Large intestine (tissue), 3 donors: Measurements from ENCODE around the gene PTN. TPM values are rescaled to one million over a fixed set of nuclear protein-coding genes. Genes with fewer than 3 reads are reported as not detected.

ENCODE experiments used
- DNase-seq, 2 donors: peaks; one replicate each; pipeline versions ENCODE4 v3.0.0 to v3.0.0-alpha.2; 2013
- H3K27ac ChIP-seq: one replicate; pipeline ENCODE4 v1.5.1; 2013; ENCODE audit warnings: low read length
- H3K27me3 ChIP-seq: 2 replicates; pipeline ENCODE4 v1.6.1; 2013; ENCODE audit warnings: low read length; ENCODE audit not compliant: control insufficient read depth, insufficient read depth
- H3K36me3 ChIP-seq: 2 replicates; pipeline ENCODE4 v1.6.1; 2013; ENCODE audit warnings: low read length; ENCODE audit not compliant: control insufficient read depth, insufficient read depth
- H3K4me1 ChIP-seq: one replicate; pipeline ENCODE4 v1.6.1; 2013; ENCODE audit warnings: low read length; ENCODE audit not compliant: control insufficient read depth, insufficient read depth
- H3K4me3 ChIP-seq: one replicate; pipeline ENCODE4 v1.5.1; 2013; ENCODE audit warnings: low read length
- H3K9me3 ChIP-seq: one replicate; pipeline ENCODE4 v1.6.1; 2013; ENCODE audit warnings: mild to moderate bottlenecking, low read depth, low read length, moderate library complexity; ENCODE audit not compliant: control insufficient read depth
- WGBS: methylation state at CpG from one replicate; pipeline ENCODE4 v1.1.5; 2013; ENCODE audit warnings: low lambda C conversion rate; ENCODE audit not compliant: insufficient coverage; 5-methylcytosine and 5-hydroxymethylcytosine counted together
- polyA plus RNA-seq: library from polyadenylated mRNA; unstranded; fragments of 120-200 nt; gene quantifications from one replicate; pipeline ENCODE4 v1.2.1, GENCODE V29; 2013

Gene PTN
- polyA plus RNA-seq, 1 donor, result 98.3 TPM

- H3K9me3 ChIP-seq, result no peaks in the 10 kb centered on the region
- no peaks in the 10 kb centered on the region for H3K27me3 ChIP-seq
- H3K4me3 ChIP-seq, result no peak overlapping the region
- no peak overlapping the region for H3K27ac ChIP-seq
- no peak for DNase-seq
- H3K4me1 ChIP-seq, result no peaks in the 10 kb centered on the region
- no peaks in the 10 kb centered on the region for H3K36me3 ChIP-seq
- WGBS, result no CpG with 5 or more reads among the region's 1 CpG
Measured at GRCh38 chr7:137298464-137298794, 45.1 kb downstream of the PTN start.

- Histone ChIP-seq H3K4me3 (no peak overlapping the region), H3K9me3 (no peaks in the 10 kb centered on the region), H3K27ac (no peak overlapping the region), H3K27me3 (no peaks in the 10 kb centered on the region), H3K4me1 (no peaks in the 10 kb centered on the region), H3K36me3 (no peaks in the 10 kb centered on the region)
- WGBS, result 22% methylated on average over 1 of the region's 9 CpGs
- DNase-seq, result no peak
Measured at GRCh38 chr7:137297551-137298463, 45.7 kb downstream of the PTN start.

- no peaks in the 10 kb centered on the region for H3K4me1 ChIP-seq
- no peak for DNase-seq
Measured at GRCh38 chr7:137296576-137296975, 47.0 kb downstream of the PTN start.

GRCh38 chr7:137295739-137296324 lies 47.7 kb downstream of the PTN start:
- WGBS, result 20% methylated on average over 1 of the region's 2 CpGs
- no peak for DNase-seq
- Histone ChIP-seq H3K9me3 (no peaks in the 10 kb centered on the region), H3K27me3 (no peaks in the 10 kb centered on the region), H3K27ac (no peak overlapping the region), H3K4me1 (no peaks in the 10 kb centered on the region), H3K4me3 (no peak overlapping the region), H3K36me3 (no peaks in the 10 kb centered on the region)

More at GRCh38 chr7:137296576-137296975, 47.0 kb downstream of the PTN start:
- no CpG with 5 or more reads among the region's 2 CpGs for WGBS
- H3K9me3 ChIP-seq, result no peaks in the 10 kb centered on the region
- no peak overlapping the region for H3K27ac ChIP-seq
- H3K27me3 ChIP-seq, result no peaks in the 10 kb centered on the region
- no peaks in the 10 kb centered on the region for H3K36me3 ChIP-seq
- H3K4me3 ChIP-seq, result no peak overlapping the region

DNA sequence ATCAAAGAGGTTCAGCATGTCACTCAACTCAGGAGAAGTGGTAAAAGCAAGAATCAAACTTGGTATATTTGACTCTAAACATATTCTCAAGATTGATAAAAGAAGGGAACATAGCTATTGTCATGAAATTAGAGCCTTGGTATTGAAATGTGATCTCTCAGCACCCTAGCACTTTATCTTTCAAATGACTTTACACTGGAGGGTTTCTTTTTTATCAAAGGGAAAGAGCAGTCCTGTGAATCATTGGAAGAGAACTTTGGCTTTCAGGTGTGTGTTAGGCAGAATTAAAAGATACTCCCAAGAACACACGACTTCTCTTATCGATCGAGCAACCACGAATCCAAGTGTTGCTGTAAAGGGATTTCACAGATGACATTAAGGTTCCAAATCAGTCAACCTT lies 54.4 kb downstream of the PTN start:
- Histone ChIP-seq H3K9me3 (no peaks in the 10 kb centered on the region), H3K4me3 (no peak overlapping the region), H3K36me3 (no peaks in the 10 kb centered on the region), H3K27ac (no peak overlapping the region), H3K4me1 (no peaks in the 10 kb centered on the region), H3K27me3 (no peaks in the 10 kb centered on the region)
- WGBS, result no CpG with 5 or more reads among the region's 4 CpGs
- DNase-seq, result no peak

GRCh38 chr7:137287651-137288258 lies 55.8 kb downstream of the PTN start:
- Histone ChIP-seq H3K4me3 (no peak overlapping the region), H3K27ac (no peak overlapping the region), H3K4me1 (no peaks in the 10 kb centered on the region), H3K27me3 (no peaks in the 10 kb centered on the region), H3K36me3 (no peaks in the 10 kb centered on the region), H3K9me3 (no peaks in the 10 kb centered on the region)
- 100% methylated on average over 2 of the region's 3 CpGs for WGBS
- no peak for DNase-seq

DNA sequence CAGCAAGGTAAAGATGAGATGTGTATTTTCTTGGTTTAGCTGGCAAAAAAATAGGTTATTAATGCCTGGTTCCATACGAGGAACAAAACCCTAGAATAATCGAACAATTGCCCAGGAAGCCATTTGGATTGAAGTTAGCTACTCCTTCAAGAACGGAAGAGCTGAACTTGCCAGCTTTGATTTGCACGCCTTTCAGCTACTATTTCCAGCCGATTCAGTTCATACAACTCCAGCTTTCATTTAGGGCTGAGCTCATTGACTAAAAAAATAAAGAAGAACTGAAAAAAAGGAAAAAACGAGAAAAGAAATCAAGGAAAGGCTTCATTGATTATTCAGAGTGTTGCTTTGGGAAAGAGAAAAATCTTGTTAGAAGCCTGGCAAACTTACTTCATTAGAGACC lies 60.4 kb downstream of the PTN start:
- Histone ChIP-seq H3K27ac (no peak overlapping the region), H3K4me3 (no peak overlapping the region), H3K9me3 (no peaks in the 10 kb centered on the region), H3K4me1 (no peaks in the 10 kb centered on the region), H3K27me3 (no peaks in the 10 kb centered on the region), H3K36me3 (no peaks in the 10 kb centered on the region)
- WGBS, result 96% methylated on average over 4 of the region's 6 CpGs
- DNase-seq, result no peak

DNA sequence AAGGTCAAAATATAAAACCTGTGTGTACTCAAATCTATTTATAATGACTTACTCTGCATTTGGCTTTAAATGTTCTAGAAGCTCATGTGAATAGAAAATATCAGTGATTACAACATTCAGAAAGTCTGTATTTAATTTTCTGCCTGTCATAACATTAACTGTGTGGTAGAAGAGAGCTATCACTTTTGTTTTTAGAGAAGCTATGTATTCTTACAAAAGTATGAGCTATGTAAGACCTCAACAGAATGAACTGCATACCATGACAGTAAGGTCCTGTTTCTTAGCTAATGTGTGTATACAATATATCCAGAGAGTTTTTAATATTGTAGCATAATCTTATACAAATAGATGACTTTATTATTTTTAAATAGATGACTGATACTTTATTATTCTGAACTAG lies 61.5 kb downstream of the PTN start:
- Histone ChIP-seq H3K36me3 (no peaks in the 10 kb centered on the region), H3K9me3 (no peaks in the 10 kb centered on the region), H3K27ac (no peak overlapping the region), H3K4me3 (no peak overlapping the region), H3K4me1 (no peaks in the 10 kb centered on the region), H3K27me3 (no peaks in the 10 kb centered on the region)
- DNase-seq, result no peak

- DNase-seq, result no peak
Measured at GRCh38 chr7:137276189-137276588, 67.3 kb downstream of the PTN start.

DNA sequence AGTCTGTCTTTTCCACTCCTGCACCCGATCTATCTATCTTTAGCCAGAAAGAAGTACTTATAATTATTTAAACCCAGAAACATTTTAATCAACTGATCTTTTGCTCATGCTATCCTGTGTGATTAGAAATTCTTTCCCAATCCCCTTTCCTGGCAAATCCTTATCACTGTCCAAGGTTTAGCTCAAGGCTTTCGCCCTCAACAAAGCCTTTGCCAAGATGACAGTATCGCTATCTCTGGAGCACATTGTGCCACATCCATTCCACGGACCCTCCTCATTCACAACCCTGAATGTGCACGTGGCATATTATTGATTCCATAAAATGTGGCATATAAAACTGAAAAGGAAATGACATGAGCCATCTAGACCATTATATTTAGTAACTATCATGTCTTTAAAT lies 71.3 kb downstream of the PTN start:
- DNase-seq, result no peak

More at GRCh38 chr7:137276189-137276588, 67.3 kb downstream of the PTN start:
- Histone ChIP-seq H3K9me3 (no peaks in the 10 kb centered on the region), H3K27ac (no peak overlapping the region), H3K27me3 (no peaks in the 10 kb centered on the region), H3K36me3 (no peaks in the 10 kb centered on the region), H3K4me1 (no peaks in the 10 kb centered on the region), H3K4me3 (no peak overlapping the region)
- no CpG with 5 or more reads among the region's 5 CpGs for WGBS

More for the DNA sequence above, 71.3 kb downstream of the PTN start:
- Histone ChIP-seq H3K4me1 (no peaks in the 10 kb centered on the region), H3K9me3 (no peaks in the 10 kb centered on the region), H3K36me3 (no peaks in the 10 kb centered on the region), H3K27me3 (no peaks in the 10 kb centered on the region), H3K4me3 (no peak overlapping the region), H3K27ac (no peak overlapping the region)
- WGBS, result 83% methylated on average over 1 of the region's 5 CpGs
